HG03280 (cell line): ENCODE results near the gene SPATS2.

Experiments used
- ATAC-seq: cut with Tn5 transposase; IDR thresholded peaks from one replicate; pipeline ENCODE4 v1.9.1; 2021; ENCODE audit warnings: mild to moderate bottlenecking, moderate library complexity; ENCODE audit not compliant: unreplicated experiment

The SPATS2 gene

DNA sequence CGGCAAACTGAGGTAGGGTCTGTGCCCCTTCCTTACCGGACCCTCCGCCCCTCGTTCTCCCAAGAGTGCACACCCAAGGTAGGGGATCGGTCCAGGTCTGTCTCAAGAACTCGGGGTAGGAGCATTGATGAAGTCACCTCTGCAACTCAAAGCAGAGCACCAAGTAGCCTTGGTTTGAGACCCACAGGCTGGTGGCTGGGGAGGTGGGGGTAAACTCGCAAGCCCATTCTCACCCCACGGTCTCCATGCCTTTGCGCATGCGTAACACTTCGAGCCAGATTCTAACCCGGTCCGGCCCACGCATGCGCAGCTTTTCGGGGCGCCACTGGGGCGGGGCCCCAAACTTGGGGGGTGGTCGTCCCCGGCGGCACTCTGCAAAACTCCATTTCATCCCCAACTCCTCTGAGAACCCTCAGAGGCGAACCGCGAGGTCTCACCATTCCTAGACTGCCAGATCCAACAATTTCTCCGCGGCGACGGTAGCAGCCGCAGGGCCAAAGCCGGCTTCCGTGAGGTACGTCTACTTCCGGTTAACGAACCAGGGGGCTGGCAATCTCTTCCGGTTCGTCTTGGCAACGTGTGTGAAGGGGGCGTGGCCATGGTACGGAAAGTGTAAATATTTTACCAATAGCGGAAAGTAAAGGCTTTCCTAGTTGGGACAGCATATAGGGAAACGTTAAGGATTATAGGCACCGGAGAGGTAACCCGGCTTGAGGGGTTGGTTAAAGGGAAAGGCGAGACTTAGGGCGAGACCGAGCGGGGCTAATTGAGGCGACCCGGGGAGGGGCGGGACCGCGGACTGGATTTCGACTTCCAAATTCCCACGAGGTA, 200.6 kb downstream of the SPATS2 start, which contains the start of gene MCRS1:
Gene MCRS1 (minus strand): TSS at position 532 of the 831 bp plus-strand sequence. CDS start 1,411 bp downstream, outside the sequence.
- peak; percentile 84 for ATAC-seq

- peak; percentile 7 for ATAC-seq
Measured at GRCh38 chr12:49568442-49569162, 201.3 kb downstream of the SPATS2 start.
